Transverse colon (tissue), 4 donors: Measurements from ENCODE around the gene RAMACL. TPM values are rescaled to one million over a fixed set of nuclear protein-coding genes. Genes with fewer than 3 reads are reported as not detected.

ENCODE experiments used
- DNase-seq: peaks from one replicate; pipeline ENCODE4 v3.0.0-alpha.2; 2019
- H3K27ac ChIP-seq, 4 donors: fragments of 200-600 bp; sonication (generic); 2 replicates each; pipeline ENCODE4 v1.5.1; 2016 to 2018; ENCODE audit warnings: inconsistent platforms in 4 of 4
- H3K27me3 ChIP-seq: fragments of 200-600 bp; sonication (generic); 2 replicates; pipeline ENCODE4 v1.5.1; 2017; ENCODE audit warnings: inconsistent platforms
- H3K36me3 ChIP-seq, 4 donors: fragments of 200-600 bp; sonication (generic); 2 replicates each; pipeline ENCODE4 v1.5.1; 2017 to 2019; ENCODE audit warnings: inconsistent platforms in 4 of 4
- H3K4me1 ChIP-seq, 4 donors: fragments of 200-600 bp; sonication (generic); 2 replicates each; pipeline ENCODE4 v1.5.1; 2017 to 2020; ENCODE audit warnings: inconsistent platforms in 4 of 4
- H3K4me3 ChIP-seq, 4 donors: fragments of 200-600 bp; sonication (generic); 1 replicate in 1 of 4; 2 replicates in 3 of 4; pipeline versions ENCODE4 v1.5.1 to v1.6.1; 2017 to 2019; ENCODE audit warnings: inconsistent platforms in 4 of 4
- H3K9me3 ChIP-seq, 2 donors: fragments of 200-600 bp; sonication (generic); 2 replicates each; pipeline ENCODE4 v1.5.1; 2017 to 2019; ENCODE audit warnings: inconsistent platforms in 2 of 2
- CTCF ChIP-seq, 5 experiments: fragments of 200-600 bp in 3 of 5; fragments of 450-650 bp in 2 of 5; sonication (generic) in 3 of 5; IDR thresholded peaks; 1 replicate in 2 of 5; 2 replicates in 3 of 5; pipeline ENCODE4 v1.5.1; 2016 to 2017; ENCODE audit warnings: antibody characterized with exemption in 5 of 5, inconsistent platforms in 3 of 5, mild to moderate bottlenecking in 2 of 5, moderate library complexity in 1 of 5
- EP300 ChIP-seq: sonication (generic); formaldehyde crosslinking; IDR thresholded peaks from one replicate; pipeline ENCODE4 v1.6.1; 2017; ENCODE audit warnings: antibody characterized with exemption, low read depth
- POLR2A ChIP-seq: fragments of 450-650 bp; IDR thresholded peaks from one replicate; pipeline ENCODE4 v1.6.1; 2016; ENCODE audit warnings: antibody characterized with exemption, mild to moderate bottlenecking, moderate library complexity
- POLR2AphosphoS5 ChIP-seq, 3 donors: sonication (generic); formaldehyde crosslinking; IDR thresholded peaks; one replicate each; pipeline ENCODE4 v1.6.1; 2016; ENCODE audit warnings: antibody characterized with exemption in 3 of 3
- WGBS, 2 donors: methylation state at CpG; one replicate each; pipeline ENCODE4 v1.1.5; 2018; ENCODE audit warnings: low coverage in 1 of 2; 5-methylcytosine and 5-hydroxymethylcytosine counted together
- in situ Hi-C, 4 donors: fragments of 200-750 bp; cut with MboI; loops; one replicate each; pipeline versions ENCODE4 v1.15.0 to v1.15.1; 2017; ENCODE audit warnings: low sequenced_read_pairs in 3 of 4, low pct_ligation_motif_present in 1 of 4, low pct_unique_long_range_greater_than_20kb in 1 of 4
- intact Hi-C: fragments of 100-400 bp; cut with DNase I; formaldehyde crosslinking; loops from one replicate; pipeline ENCODE4 v1.15.1; 2023; ENCODE audit warnings: low total_unique reads
- total RNA-seq, 4 donors: library from RNA; depleted of rRNA; stranded (reverse); fragments of >200 nt; gene quantifications; one replicate each; pipeline ENCODE4 v1.1.0, GENCODE V29; 2016

The RAMACL gene
- total RNA-seq, 4 donors from 2014 or later: 0.95 to 1.2 (median 1.2) TPM; not detected in 1

- Histone ChIP-seq H3K36me3 (no peaks in the 10 kb centered on the region), H3K27me3 (no peaks in the 10 kb centered on the region), H3K27ac (no peak overlapping the region), H3K4me1 (peaks cover 0 to 4% (median under 1%) of the 10 kb centered on the region in 4 donors), H3K9me3 (no peaks in the 10 kb centered on the region), H3K4me3 (no peak overlapping the region)
- intact Hi-C loops (no loop called here), in situ Hi-C loops (no loop called here)
- WGBS, 2 donors: 88 to 91% methylated on average over 12 to 17 of the region's 17 CpGs
- TF ChIP-seq POLR2A: no peak
- TF ChIP-seq POLR2AphosphoS5 (IDR thresholded peaks at IDR 0.05): no peak
- no peak for TF ChIP-seq CTCF (IDR thresholded peaks at IDR 0.05)
- no peak for TF ChIP-seq EP300
- no peak for DNase-seq
Observed at GRCh38 chr6:166580076-166581050, 6.1 kb downstream of the RAMACL start.

GRCh38 chr6:166579237-166579850 is 7.1 kb downstream of the RAMACL start:
- Histone ChIP-seq H3K27ac (no peak overlapping the region), H3K36me3 (no peaks in the 10 kb centered on the region), H3K4me3 (no peak overlapping the region), H3K9me3 (no peaks in the 10 kb centered on the region), H3K27me3 (no peaks in the 10 kb centered on the region), H3K4me1 (peaks cover 0 to 7% (median 0%) of the 10 kb centered on the region in 4 donors)
- DNase-seq: no peak
- 78 to 89% methylated on average over 7 to 9 of the region's 9 CpGs for WGBS, 2 donors
- in situ Hi-C loops (no loop called here), intact Hi-C loops (no loop called here)
- TF ChIP-seq EP300 (no peak), POLR2A (no peak), POLR2AphosphoS5 (IDR thresholded peaks at IDR 0.05) (no peak), CTCF (IDR thresholded peaks at IDR 0.05) (no peak)

GRCh38 chr6:166578536-166579236 is 7.8 kb downstream of the RAMACL start:
- no peak for TF ChIP-seq CTCF (IDR thresholded peaks at IDR 0.05)

GRCh38 chr6:166575205-166575604 is 11.3 kb downstream of the RAMACL start:
- peaks cover 0 to 9% (median 0%) of the 10 kb centered on the region in 4 donors for H3K4me1 ChIP-seq
- intact Hi-C loops (no loop called here), in situ Hi-C loops (no loop called here)
- TF ChIP-seq EP300 (no peak), POLR2AphosphoS5 (IDR thresholded peaks at IDR 0.05) (peak in 2 of 3 donors; percentile 14 to 22), CTCF (IDR thresholded peaks at IDR 0.05) (no peak), POLR2A (no peak)
- no peak for DNase-seq
- H3K4me3 ChIP-seq: no peak overlapping the region
- WGBS, 2 donors: 81 to 86% methylated on average over 10 to 11 of the region's 11 CpGs
- H3K27ac ChIP-seq: peak overlapping the region in 3 of 4 donors; percentile 7 to 24 (median 12)
- no peaks in the 10 kb centered on the region for H3K27me3 ChIP-seq
- no peaks in the 10 kb centered on the region for H3K36me3 ChIP-seq
- H3K9me3 ChIP-seq: no peaks in the 10 kb centered on the region

More at GRCh38 chr6:166578536-166579236, 7.8 kb downstream of the RAMACL start:
- H3K27ac ChIP-seq: no peak overlapping the region
- no peaks in the 10 kb centered on the region for H3K9me3 ChIP-seq
- H3K4me1 ChIP-seq: peaks cover 0 to 7% (median 0%) of the 10 kb centered on the region in 4 donors
- H3K27me3 ChIP-seq: no peaks in the 10 kb centered on the region
- intact Hi-C loops: no loop called here
- in situ Hi-C loops: no loop called here
- DNase-seq: no peak
- H3K36me3 ChIP-seq: no peaks in the 10 kb centered on the region
- no peak overlapping the region for H3K4me3 ChIP-seq
- 90 to 98% methylated on average over 10 to 15 of the region's 15 CpGs for WGBS, 2 donors
